ENCODE data around the gene CATSPERB. TPM values are rescaled to one million over a fixed set of nuclear protein-coding genes. Genes with fewer than 3 reads are reported as not detected.

CATSPERB gene
- total and polyA plus RNA-seq, 10 of the 15 experiments (the other 5 are each of a cell fraction or from before 2014, with no cell fraction given) = not detected

DNA sequence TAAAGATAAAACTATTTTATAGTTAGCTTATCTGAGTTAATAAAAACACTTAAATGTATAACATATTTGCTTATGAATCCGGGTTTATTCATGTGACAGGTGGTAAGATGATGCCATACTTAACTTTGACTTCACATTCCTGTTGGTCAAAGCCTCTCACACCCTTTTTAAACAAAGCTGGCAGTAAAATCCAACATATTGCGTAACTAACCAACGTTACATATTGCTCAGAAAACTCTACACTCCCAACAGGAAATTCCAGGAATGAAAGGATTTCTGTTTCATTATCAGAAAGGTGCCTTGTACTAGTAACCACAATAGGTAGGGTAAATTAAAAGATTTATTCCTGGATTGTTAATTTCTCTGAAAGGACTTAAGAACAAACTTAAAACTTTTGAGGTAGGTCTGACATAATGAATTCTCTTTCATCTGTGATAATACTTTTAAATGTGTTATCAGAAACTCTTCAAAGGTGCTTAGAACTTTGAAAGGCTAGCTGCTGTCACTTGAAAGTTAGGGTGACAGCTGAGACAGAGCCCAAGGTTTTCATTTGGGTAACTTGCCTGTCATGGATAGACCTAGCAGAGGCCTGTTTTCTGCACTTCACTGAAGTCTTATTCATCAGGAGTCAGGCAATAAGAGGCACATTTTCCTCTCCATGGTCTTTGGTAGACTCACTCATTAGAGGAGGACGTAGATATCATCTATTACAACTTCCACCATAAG lies 23.8 kb upstream of the CATSPERB start:
- Histone ChIP-seq H2AFZ (ENCODE audit: control insufficient read depth, low read depth, low read length) (no peak overlapping the region), H3K36me3 (ENCODE audit: control insufficient read depth in 2 of 2, insufficient read depth in 2 of 2, low read length in 1 of 2) (no peaks in the 10 kb centered on the region), H4K20me1 (ENCODE audit: control insufficient read depth, insufficient read depth) (no peaks in the 10 kb centered on the region), H3K4me1 (ENCODE audit: control insufficient read depth, insufficient read depth, low read length) (no peaks in the 10 kb centered on the region), H3K27me3 (replicated peaks in 1 of 2; ENCODE audit: control insufficient read depth in 2 of 2, insufficient read depth in 2 of 2, low read length in 1 of 2) (no peaks in the 10 kb centered on the region), H3K79me2 (ENCODE audit: control insufficient read depth, insufficient read depth, low read length) (no peaks in the 10 kb centered on the region), H3K4me2 (ENCODE audit: control insufficient read depth, insufficient read depth) (no peak overlapping the region), H3K4me3 (no peak overlapping the region), H3K9ac (ENCODE audit: control insufficient read depth, insufficient read depth, low read length) (no peak overlapping the region), H3K27ac (ENCODE audit: control insufficient read depth, insufficient read depth) (no peak overlapping the region), H3K9me3 (replicated peaks; ENCODE audit: control insufficient read depth, insufficient read depth, low read length) (peaks cover 3% of the 10 kb centered on the region; the same call in 1 of the 3 replicates)
- WGBS (ENCODE audit: insufficient coverage, insufficient replicate concordance, low lambda C conversion rate, missing lambda C conversion rate) = 29% methylated on average over 4 of the region's 4 CpGs
- SMC1A ChIA-PET (ENCODE audit: uncharacterized antibody, unreplicated experiment) = interaction anchor here (1.5 kb wide), 1 partner anchor 18 kb away, joined by 4 read pairs; no protein-coding TSS in a partner anchor
- no TSS peak for BruUV-seq (replicated peaks)
- CTCF ChIA-PET = no interaction called here
- TF ChIP-seq JUNB (IDR thresholded peaks at IDR 0.05) = no peak
- no peak for TF ChIP-seq SPI1 (IDR thresholded peaks at IDR 0.05; ENCODE audit: borderline replicate concordance, insufficient read depth, low read depth, low read length)
- no peak for TF ChIP-seq STAT1 (conservative IDR thresholded peaks at IDR 0.05)
- no peak for TF ChIP-seq RFX5 (IDR thresholded peaks at IDR 0.05; ENCODE audit: low read depth, low read length)
- TF ChIP-seq NRF1 (conservative IDR thresholded peaks at IDR 0.05; ENCODE audit: low read depth, low read length) = no peak
- TF ChIP-seq RAD51 (IDR thresholded peaks at IDR 0.05) = no peak
- TF ChIP-seq HCFC1 (IDR thresholded peaks at IDR 0.05; ENCODE audit: low read length) = no peak
- TF ChIP-seq CHD2 (IDR thresholded peaks at IDR 0.05; ENCODE audit: borderline replicate concordance, low read depth, low read length) = no peak
- TF ChIP-seq POLR2AphosphoS5 (IDR thresholded peaks at IDR 0.05; ENCODE audit: low read length) = no peak
- TF ChIP-seq, protein P1, sequence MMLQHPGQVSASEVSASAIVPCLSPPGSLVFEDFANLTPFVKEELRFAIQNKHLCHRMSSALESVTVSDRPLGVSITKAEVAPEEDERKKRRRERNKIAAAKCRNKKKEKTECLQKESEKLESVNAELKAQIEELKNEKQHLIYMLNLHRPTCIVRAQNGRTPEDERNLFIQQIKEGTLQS (IDR thresholded peaks at IDR 0.05; ENCODE audit: borderline replicate concordance, extremely low read depth, low read depth, low read length) = no peak
- TF ChIP-seq, protein P2, sequence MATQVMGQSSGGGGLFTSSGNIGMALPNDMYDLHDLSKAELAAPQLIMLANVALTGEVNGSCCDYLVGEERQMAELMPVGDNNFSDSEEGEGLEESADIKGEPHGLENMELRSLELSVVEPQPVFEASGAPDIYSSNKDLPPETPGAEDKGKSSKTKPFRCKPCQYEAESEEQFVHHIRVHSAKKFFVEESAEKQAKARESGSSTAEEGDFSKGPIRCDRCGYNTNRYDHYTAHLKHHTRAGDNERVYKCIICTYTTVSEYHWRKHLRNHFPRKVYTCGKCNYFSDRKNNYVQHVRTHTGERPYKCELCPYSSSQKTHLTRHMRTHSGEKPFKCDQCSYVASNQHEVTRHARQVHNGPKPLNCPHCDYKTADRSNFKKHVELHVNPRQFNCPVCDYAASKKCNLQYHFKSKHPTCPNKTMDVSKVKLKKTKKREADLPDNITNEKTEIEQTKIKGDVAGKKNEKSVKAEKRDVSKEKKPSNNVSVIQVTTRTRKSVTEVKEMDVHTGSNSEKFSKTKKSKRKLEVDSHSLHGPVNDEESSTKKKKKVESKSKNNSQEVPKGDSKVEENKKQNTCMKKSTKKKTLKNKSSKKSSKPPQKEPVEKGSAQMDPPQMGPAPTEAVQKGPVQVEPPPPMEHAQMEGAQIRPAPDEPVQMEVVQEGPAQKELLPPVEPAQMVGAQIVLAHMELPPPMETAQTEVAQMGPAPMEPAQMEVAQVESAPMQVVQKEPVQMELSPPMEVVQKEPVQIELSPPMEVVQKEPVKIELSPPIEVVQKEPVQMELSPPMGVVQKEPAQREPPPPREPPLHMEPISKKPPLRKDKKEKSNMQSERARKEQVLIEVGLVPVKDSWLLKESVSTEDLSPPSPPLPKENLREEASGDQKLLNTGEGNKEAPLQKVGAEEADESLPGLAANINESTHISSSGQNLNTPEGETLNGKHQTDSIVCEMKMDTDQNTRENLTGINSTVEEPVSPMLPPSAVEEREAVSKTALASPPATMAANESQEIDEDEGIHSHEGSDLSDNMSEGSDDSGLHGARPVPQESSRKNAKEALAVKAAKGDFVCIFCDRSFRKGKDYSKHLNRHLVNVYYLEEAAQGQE (IDR thresholded peaks at IDR 0.05; ENCODE audit: low read depth, low read length) = no peak
- TF ChIP-seq KLF5 (IDR thresholded peaks at IDR 0.05; ENCODE audit: partially characterized antibody) = no peak
- TF ChIP-seq ATF7 (IDR thresholded peaks at IDR 0.05; ENCODE audit: low read depth) = no peak
- TF ChIP-seq, protein P3, sequence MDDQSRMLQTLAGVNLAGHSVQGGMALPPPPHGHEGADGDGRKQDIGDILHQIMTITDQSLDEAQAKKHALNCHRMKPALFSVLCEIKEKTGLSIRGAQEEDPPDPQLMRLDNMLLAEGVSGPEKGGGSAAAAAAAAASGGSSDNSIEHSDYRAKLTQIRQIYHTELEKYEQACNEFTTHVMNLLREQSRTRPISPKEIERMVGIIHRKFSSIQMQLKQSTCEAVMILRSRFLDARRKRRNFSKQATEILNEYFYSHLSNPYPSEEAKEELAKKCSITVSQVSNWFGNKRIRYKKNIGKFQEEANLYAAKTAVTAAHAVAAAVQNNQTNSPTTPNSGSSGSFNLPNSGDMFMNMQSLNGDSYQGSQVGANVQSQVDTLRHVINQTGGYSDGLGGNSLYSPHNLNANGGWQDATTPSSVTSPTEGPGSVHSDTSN (IDR thresholded peaks at IDR 0.05; ENCODE audit: insufficient replicate concordance, low read depth, low read length) = no peak
- no peak for ATAC-seq
- intact Hi-C loops (cut with micrococcal nuclease; ENCODE audit: unreplicated experiment) (no loop called here), in situ Hi-C loops (cut with MboI) (no loop called here)
- POLR2A ChIA-PET = no interaction called here
- RAD21 ChIA-PET (ENCODE audit: unreplicated experiment) = no interaction called here
- no peak for DNase-seq (ENCODE audit: low read depth, low spot score)
- peak; percentile 35 for FAIRE-seq

Data from GM12878 (cell line).